Stomach (tissue), 9 donors: ENCODE measurements around the gene NTRK2. TPM values are rescaled to one million over a fixed set of nuclear protein-coding genes. Genes with fewer than 3 reads are reported as not detected.

Experiments
- DNase-seq, 2 donors: peaks; one replicate each; pipeline versions ENCODE4 v3.0.0 to v3.0.0-alpha.2; 2013 to 2019
- H3K27ac ChIP-seq, 5 donors: fragments of 200-600 bp in 4 of 5; sonication (generic) in 4 of 5; one replicate each; pipeline ENCODE4 v1.5.1; 2013 to 2019; ENCODE audit warnings: mild to moderate bottlenecking in 1 of 5, moderate library complexity in 1 of 5
- H3K27me3 ChIP-seq, 3 donors: fragments of 200-600 bp; sonication (generic); one replicate each; pipeline ENCODE4 v1.5.1; 2017 to 2019; ENCODE audit warnings: mixed run types in 1 of 3
- H3K36me3 ChIP-seq, 4 donors: fragments of 200-600 bp; sonication (generic); 1 replicate in 3 of 4; 2 replicates in 1 of 4; pipeline ENCODE4 v1.5.1; 2016 to 2019
- H3K4me1 ChIP-seq, 4 donors: fragments of 200-600 bp; sonication (generic); one replicate each; pipeline ENCODE4 v1.5.1; 2016 to 2019
- H3K4me3 ChIP-seq, 4 donors: fragments of 200-600 bp; sonication (generic) in 3 of 4; one replicate each; pipeline ENCODE4 v1.5.1; 2016 to 2019; ENCODE audit warnings: mild to moderate bottlenecking in 1 of 4
- H3K9me3 ChIP-seq, 4 donors: fragments of 200-600 bp; sonication (generic); one replicate each; pipeline ENCODE4 v1.5.1; 2016 to 2019
- EP300 ChIP-seq: sonication (generic); formaldehyde crosslinking; IDR thresholded peaks from one replicate; pipeline ENCODE4 v1.6.1; 2017; ENCODE audit warnings: antibody characterized with exemption
- POLR2A ChIP-seq, 4 donors: fragments of 450-650 bp; IDR thresholded peaks; one replicate each; pipeline ENCODE4 v1.6.1; 2016; ENCODE audit warnings: antibody characterized with exemption in 4 of 4, control low read depth in 2 of 4, mild to moderate bottlenecking in 1 of 4, moderate library complexity in 1 of 4
- POLR2AphosphoS5 ChIP-seq, 3 donors: sonication (generic); formaldehyde crosslinking; IDR thresholded peaks; one replicate each; pipeline ENCODE4 v1.6.1; 2016; ENCODE audit warnings: antibody characterized with exemption in 3 of 3
- WGBS, 5 donors: extraction: QIAGEN DNeasy Blood & Tissue Kit in 3 of 5; methylation state at CpG; one replicate each; pipeline versions ENCODE4 v1.1.5 to v1.1.7; 2013 to 2018; 5-methylcytosine and 5-hydroxymethylcytosine counted together
- intact Hi-C: fragments of 100-400 bp; cut with DNase I; formaldehyde crosslinking; loops from one replicate; pipeline ENCODE4 v1.15.1; 2023; ENCODE audit warnings: low total_unique reads
- polyA plus RNA-seq, 3 donors: library from polyadenylated mRNA; stranded (reverse); fragments of 200-250 nt; gene quantifications; one replicate each; pipeline ENCODE4 v1.2.3, GENCODE V29; 2013
- total RNA-seq, 5 donors: library from RNA; depleted of rRNA; stranded (reverse); fragments of >200 nt; gene quantifications; one replicate each; pipeline versions ENCODE4 v1.1.0 to v1.2.3, GENCODE V29; 2014 to 2016
- TF ChIP-seq, protein P1 (sequence below), 7 experiments: fragments of 450-650 bp in 4 of 7; fragments of 200-600 bp in 3 of 7; sonication (generic) in 3 of 7; IDR thresholded peaks; one replicate each; pipeline ENCODE4 v1.5.1; 2016 to 2019; ENCODE audit warnings: antibody characterized with exemption in 7 of 7, control low read depth in 2 of 7, mild to moderate bottlenecking in 1 of 7
- donor health status: healthy with polysubstance abuse.
- donor health status: Bipolar disorder and iron deficiency.
- donor health status: healthy.

Gene NTRK2
- total and polyA plus RNA-seq, 8 donors, result 0.06 to 8.8 (median 2.6) TPM

DNA sequence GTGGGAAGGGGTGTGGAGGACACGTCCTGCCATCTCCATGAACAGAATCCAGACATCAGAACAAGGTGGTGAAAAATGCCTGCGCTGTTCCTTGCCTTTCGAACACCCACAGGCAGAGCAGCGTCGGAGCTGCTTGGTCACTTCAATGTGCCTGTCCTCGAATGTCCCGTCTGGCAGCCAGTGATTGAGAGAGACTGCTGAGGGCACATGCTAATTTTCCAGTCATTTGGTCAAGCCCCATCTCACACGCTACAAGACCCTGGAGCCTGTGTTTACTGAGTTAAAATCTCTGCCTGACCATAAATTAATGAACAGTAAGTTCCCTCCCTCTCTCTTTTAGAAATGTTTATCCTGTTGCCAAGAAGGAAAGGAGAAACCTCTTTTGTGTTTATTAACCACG is 149.3 kb downstream of the NTRK2 start:
- 46 to 76% (median 68%) methylated on average over 9 of the region's 9 CpGs for WGBS, 5 donors
- Histone ChIP-seq H3K36me3 (no peaks in the 10 kb centered on the region), H3K9me3 (no peaks in the 10 kb centered on the region), H3K4me3 (no peak overlapping the region), H3K4me1 (peaks cover 0 to 8% (median 0%) of the 10 kb centered on the region in 4 donors), H3K27ac (no peak overlapping the region), H3K27me3 (no peaks in the 10 kb centered on the region)
- TF ChIP-seq EP300 (no peak), POLR2A (IDR thresholded peaks at IDR 0.05) (no peak), POLR2AphosphoS5 (IDR thresholded peaks at IDR 0.05) (no peak)
- TF ChIP-seq, protein P1, sequence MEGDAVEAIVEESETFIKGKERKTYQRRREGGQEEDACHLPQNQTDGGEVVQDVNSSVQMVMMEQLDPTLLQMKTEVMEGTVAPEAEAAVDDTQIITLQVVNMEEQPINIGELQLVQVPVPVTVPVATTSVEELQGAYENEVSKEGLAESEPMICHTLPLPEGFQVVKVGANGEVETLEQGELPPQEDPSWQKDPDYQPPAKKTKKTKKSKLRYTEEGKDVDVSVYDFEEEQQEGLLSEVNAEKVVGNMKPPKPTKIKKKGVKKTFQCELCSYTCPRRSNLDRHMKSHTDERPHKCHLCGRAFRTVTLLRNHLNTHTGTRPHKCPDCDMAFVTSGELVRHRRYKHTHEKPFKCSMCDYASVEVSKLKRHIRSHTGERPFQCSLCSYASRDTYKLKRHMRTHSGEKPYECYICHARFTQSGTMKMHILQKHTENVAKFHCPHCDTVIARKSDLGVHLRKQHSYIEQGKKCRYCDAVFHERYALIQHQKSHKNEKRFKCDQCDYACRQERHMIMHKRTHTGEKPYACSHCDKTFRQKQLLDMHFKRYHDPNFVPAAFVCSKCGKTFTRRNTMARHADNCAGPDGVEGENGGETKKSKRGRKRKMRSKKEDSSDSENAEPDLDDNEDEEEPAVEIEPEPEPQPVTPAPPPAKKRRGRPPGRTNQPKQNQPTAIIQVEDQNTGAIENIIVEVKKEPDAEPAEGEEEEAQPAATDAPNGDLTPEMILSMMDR (IDR thresholded peaks at IDR 0.05), result no peak
- peak in 1 of 2 donors; percentile 26 for DNase-seq
- intact Hi-C loops, result no loop called here

GRCh38 chr9:84819491-84819991 is 150.0 kb downstream of the NTRK2 start:
- intact Hi-C loops, result no loop called here
- WGBS, 5 donors, result 68 to 82% (median 70%) methylated on average over 8 of the region's 8 CpGs
- no peak overlapping the region for H3K27ac ChIP-seq

GRCh38 chr9:84821431-84821830 is 151.9 kb downstream of the NTRK2 start:
- Histone ChIP-seq H3K36me3 (no peaks in the 10 kb centered on the region), H3K9me3 (no peaks in the 10 kb centered on the region), H3K4me1 (peaks cover 0 to 8% (median 0%) of the 10 kb centered on the region in 4 donors), H3K27ac (no peak overlapping the region), H3K27me3 (no peaks in the 10 kb centered on the region), H3K4me3 (no peak overlapping the region)
- 51 to 76% (median 63%) methylated on average over 1 of the region's 1 CpG for WGBS, 5 donors
- TF ChIP-seq POLR2A (IDR thresholded peaks at IDR 0.05), result no peak
- no peak for TF ChIP-seq EP300
- TF ChIP-seq POLR2AphosphoS5 (IDR thresholded peaks at IDR 0.05), result no peak
- TF ChIP-seq, protein P1 (IDR thresholded peaks at IDR 0.05), result no peak
- DNase-seq, result peak in 1 of 2 donors; percentile 66
- intact Hi-C loops, result no loop called here

More at GRCh38 chr9:84819491-84819991, 150.0 kb downstream of the NTRK2 start:
- Histone ChIP-seq H3K36me3 (no peaks in the 10 kb centered on the region), H3K9me3 (no peaks in the 10 kb centered on the region), H3K4me1 (peaks cover 0 to 8% (median 0%) of the 10 kb centered on the region in 4 donors), H3K27me3 (no peaks in the 10 kb centered on the region), H3K4me3 (no peak overlapping the region)
- peak in 1 of 2 donors; percentile 42 for DNase-seq
- TF ChIP-seq POLR2AphosphoS5 (IDR thresholded peaks at IDR 0.05) (no peak), EP300 (no peak), POLR2A (IDR thresholded peaks at IDR 0.05) (no peak)
- TF ChIP-seq, protein P1 (IDR thresholded peaks at IDR 0.05), result no peak

DNA sequence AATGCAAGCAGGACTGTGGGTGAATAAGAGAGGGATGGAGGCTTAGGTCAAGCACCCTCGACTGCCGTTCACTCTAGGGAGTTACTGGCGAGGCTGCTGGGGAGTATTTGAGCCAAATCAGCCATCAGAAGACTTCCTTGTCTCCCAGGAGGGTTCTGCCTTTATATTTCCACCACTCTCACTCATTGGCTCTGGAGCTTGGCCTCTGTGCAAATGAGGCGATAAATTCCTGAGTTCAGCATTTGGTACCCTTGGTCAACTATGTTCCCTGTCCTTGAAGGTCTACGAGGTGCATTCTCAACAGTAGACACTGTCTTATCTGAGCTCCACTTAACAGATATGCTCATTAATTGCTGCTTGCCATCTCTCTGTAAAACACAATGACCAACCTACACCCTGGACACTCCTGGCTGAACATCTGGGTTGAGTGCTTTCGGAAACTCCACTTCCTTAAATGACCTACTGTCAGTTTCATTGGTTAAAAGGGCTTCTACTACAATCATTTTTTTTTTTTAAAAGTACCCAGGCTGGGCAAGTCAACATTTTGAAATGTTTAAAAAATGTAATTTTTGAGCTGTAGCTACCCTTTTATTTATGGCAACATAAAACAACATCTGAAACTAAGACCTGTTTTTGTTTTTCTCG is 153.2 kb downstream of the NTRK2 start:
- 64 to 74% (median 72%) methylated on average over 7 of the region's 7 CpGs for WGBS, 5 donors
- Histone ChIP-seq H3K27me3 (peaks cover 0 to 4% (median 0%) of the 10 kb centered on the region in 3 donors), H3K4me3 (no peak overlapping the region), H3K27ac (no peak overlapping the region), H3K9me3 (no peaks in the 10 kb centered on the region), H3K4me1 (peaks cover 0 to 8% (median 0%) of the 10 kb centered on the region in 4 donors), H3K36me3 (no peaks in the 10 kb centered on the region)
- TF ChIP-seq, protein P1 (IDR thresholded peaks at IDR 0.05), result no peak
- TF ChIP-seq EP300 (no peak), POLR2A (IDR thresholded peaks at IDR 0.05) (no peak), POLR2AphosphoS5 (IDR thresholded peaks at IDR 0.05) (no peak)
- no peak for DNase-seq
- intact Hi-C loops, result no loop called here
